Measurements from ENCODE around the gene ATXN2.
A peak's percentile ranks its signal among the peaks of the same experiment; 100 is the strongest.
"Not testable (repeated sequence)": the region's sequence is repeated elsewhere in the genome, so short reads cannot be mapped to it uniquely, and the experiment has no call there.

Gene ATXN2

DNA sequence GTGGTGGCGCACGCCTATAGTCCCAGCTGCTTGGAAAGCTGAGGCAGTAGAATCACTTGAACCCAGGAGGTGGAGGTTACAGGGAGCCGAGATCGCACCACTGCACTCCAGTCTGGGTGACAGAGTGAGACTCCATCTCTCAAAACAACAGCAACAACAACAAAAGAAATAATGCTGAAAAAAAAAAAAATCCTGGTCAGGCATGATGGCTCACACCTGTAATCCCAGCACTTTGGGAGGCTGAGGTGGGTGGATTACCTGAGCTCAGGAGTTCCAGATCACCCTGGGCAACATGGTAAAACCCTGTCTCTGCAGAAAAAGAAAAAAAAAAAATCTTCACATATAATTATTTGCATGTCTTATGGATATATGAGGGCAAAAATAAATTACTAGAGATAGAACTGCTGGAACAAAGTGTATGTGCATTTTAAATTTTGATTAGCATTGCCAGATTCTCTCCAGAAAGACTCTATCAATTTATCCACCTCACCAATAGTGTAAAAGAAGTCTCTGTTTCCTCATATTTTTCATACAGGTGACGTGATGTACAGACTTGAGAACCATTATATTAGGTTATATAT is 75.4 kb downstream of the ATXN2 start:
- TF ChIP-seq, protein P1, sequence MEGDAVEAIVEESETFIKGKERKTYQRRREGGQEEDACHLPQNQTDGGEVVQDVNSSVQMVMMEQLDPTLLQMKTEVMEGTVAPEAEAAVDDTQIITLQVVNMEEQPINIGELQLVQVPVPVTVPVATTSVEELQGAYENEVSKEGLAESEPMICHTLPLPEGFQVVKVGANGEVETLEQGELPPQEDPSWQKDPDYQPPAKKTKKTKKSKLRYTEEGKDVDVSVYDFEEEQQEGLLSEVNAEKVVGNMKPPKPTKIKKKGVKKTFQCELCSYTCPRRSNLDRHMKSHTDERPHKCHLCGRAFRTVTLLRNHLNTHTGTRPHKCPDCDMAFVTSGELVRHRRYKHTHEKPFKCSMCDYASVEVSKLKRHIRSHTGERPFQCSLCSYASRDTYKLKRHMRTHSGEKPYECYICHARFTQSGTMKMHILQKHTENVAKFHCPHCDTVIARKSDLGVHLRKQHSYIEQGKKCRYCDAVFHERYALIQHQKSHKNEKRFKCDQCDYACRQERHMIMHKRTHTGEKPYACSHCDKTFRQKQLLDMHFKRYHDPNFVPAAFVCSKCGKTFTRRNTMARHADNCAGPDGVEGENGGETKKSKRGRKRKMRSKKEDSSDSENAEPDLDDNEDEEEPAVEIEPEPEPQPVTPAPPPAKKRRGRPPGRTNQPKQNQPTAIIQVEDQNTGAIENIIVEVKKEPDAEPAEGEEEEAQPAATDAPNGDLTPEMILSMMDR (IDR thresholded peaks at IDR 0.05; ENCODE audit: low read depth, low read length), result no peak
- H3K27me3 ChIP-seq (ENCODE audit: insufficient read depth, low read depth, severe bottlenecking), result no peaks in the 10 kb centered on the region
- H3K27ac ChIP-seq, result no peak overlapping the region
- H3K9me3 ChIP-seq (ENCODE audit: severe bottlenecking), result no peaks in the 10 kb centered on the region
- no peak overlapping the region for H3K4me3 ChIP-seq (ENCODE audit: low read depth, low read length)
- H3K36me3 ChIP-seq, result peaks cover 65% of the 10 kb centered on the region
- DNase-seq, result no peak

DNA sequence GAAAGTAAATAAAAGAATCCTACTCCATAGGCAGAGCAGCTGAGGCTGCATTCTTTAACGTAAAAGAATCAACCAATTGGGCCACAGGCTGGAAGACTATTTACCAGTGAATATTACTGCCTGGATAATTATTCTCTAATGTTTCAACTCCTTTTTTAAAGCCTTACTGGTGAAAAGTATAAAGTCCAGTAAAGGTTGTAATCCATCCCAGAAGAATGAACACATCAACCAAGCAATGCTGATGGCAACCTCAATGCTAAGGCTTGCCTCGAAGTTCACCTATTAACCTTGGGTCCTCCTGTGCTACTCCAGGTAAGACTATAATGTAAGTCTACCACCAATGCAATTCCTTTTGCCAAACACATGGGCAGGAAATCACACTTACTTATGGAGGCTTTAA is 77.3 kb downstream of the ATXN2 start:
- Histone ChIP-seq H3K9me3 (ENCODE audit: severe bottlenecking) (no peaks in the 10 kb centered on the region), H3K36me3 (peaks cover 67% of the 10 kb centered on the region), H3K4me3 (ENCODE audit: low read depth, low read length) (no peak overlapping the region), H3K27ac (no peak overlapping the region), H3K27me3 (ENCODE audit: insufficient read depth, low read depth, severe bottlenecking) (no peaks in the 10 kb centered on the region)
- no peak for DNase-seq
- TF ChIP-seq, protein P1 (IDR thresholded peaks at IDR 0.05; ENCODE audit: low read depth, low read length), result no peak

DNA sequence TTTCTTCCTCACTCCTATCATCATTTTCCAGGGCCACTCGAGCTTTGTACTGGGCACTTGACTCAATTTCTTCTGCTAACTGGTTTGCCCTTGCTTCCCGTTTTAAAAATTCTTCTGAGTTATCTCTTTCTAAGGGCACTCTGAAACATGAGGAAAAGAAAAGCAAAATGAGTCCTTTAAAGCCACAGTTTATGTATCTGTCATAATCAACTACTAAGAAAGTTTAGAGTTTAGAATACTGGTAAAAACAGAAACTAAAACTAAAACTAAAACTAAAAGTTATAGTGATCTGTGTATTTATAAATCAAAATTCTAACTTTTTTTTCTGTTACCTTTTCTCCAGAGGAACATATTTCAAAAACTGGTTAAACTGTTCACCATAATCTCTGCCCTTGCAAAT is 79.2 kb downstream of the ATXN2 start:
- DNase-seq, result no peak
- Histone ChIP-seq H3K9me3 (ENCODE audit: severe bottlenecking) (no peaks in the 10 kb centered on the region), H3K27ac (no peak overlapping the region), H3K36me3 (peaks cover 71% of the 10 kb centered on the region), H3K4me3 (ENCODE audit: low read depth, low read length) (no peak overlapping the region), H3K27me3 (ENCODE audit: insufficient read depth, low read depth, severe bottlenecking) (no peaks in the 10 kb centered on the region)
- TF ChIP-seq, protein P1 (IDR thresholded peaks at IDR 0.05; ENCODE audit: low read depth, low read length), result no peak

DNA sequence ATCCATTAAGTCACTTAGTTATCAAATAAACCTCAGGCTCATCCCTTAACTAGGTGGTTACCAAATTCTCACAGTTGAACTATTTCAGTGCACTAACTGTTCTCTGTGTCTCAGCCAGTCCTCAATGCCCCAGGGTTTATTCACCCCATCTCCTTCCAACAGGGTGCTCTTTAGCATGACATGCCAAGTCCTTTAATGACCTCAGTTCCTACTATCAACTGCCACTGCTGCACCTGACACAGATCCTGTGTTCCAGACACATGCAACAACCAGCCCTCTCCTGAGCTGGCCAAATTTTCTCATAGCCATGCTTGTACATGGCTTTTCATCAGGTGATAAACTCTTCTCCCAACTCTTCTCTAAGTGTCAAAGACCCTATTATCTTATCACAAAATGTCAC is 80.0 kb downstream of the ATXN2 start:
- Histone ChIP-seq H3K27ac (no peak overlapping the region), H3K27me3 (ENCODE audit: insufficient read depth, low read depth, severe bottlenecking) (no peaks in the 10 kb centered on the region)

DNA sequence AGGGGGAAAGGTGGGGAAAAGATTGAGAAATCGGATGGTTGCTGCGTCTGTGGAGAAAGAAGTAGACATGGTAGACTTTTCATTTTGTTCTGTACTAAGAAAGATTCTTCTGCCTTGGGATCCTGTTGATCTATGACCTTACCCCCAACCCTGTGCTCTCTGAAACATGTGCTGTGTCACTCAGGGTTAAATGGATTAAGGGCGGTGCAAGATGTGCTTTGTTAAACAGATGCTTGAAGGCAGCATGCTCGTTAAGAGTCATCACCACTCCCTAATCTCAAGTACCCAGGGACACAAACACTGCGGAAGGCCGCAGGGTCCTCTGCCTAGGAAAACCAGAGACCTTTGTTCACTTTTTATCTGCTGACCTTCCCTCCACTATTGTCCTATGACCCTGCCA is 91.4 kb downstream of the ATXN2 start:
- H3K9me3 ChIP-seq (ENCODE audit: severe bottlenecking); H3K4me3 ChIP-seq (ENCODE audit: low read depth, low read length); DNase-seq; H3K27me3 ChIP-seq (ENCODE audit: insufficient read depth, low read depth, severe bottlenecking): not testable (repeated sequence)
- Histone ChIP-seq H3K36me3 (peaks cover 46% of the 10 kb centered on the region), H3K27ac (peak overlapping the region; percentile 78)

More for the DNA sequence above, 80.0 kb downstream of the ATXN2 start:
- H3K4me3 ChIP-seq (ENCODE audit: low read depth, low read length), result no peak overlapping the region
- peaks cover 68% of the 10 kb centered on the region for H3K36me3 ChIP-seq
- H3K9me3 ChIP-seq (ENCODE audit: severe bottlenecking), result no peaks in the 10 kb centered on the region
- DNase-seq, result no peak
- TF ChIP-seq, protein P1 (IDR thresholded peaks at IDR 0.05; ENCODE audit: low read depth, low read length), result no peak

DNA sequence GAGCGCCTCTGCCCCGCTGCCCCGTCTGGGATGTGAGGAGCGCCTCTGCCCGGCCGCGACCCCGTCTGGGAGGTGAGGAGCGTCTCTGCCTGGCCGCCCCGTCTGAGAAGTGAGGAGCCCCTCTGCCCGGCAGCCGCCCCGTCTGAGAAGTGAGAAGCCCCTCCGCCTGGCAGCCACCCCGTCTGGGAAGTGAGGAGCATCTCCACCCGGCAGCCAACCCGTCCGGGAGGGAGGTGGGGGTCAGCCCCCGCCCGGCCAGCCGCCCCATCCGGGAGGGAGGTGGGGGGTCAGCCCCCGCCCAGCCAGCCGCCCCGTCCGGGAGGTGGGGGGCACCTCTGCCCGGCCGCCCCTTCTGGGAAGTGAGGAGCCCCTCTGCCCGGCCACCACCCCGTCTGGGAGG is 91.9 kb downstream of the ATXN2 start:
- H3K36me3 ChIP-seq, result peaks cover 43% of the 10 kb centered on the region
- H3K27ac ChIP-seq, result peak overlapping the region; percentile 78
- not testable (repeated sequence) for H3K4me3 ChIP-seq (ENCODE audit: low read depth, low read length); H3K9me3 ChIP-seq (ENCODE audit: severe bottlenecking); H3K27me3 ChIP-seq (ENCODE audit: insufficient read depth, low read depth, severe bottlenecking); DNase-seq

DNA sequence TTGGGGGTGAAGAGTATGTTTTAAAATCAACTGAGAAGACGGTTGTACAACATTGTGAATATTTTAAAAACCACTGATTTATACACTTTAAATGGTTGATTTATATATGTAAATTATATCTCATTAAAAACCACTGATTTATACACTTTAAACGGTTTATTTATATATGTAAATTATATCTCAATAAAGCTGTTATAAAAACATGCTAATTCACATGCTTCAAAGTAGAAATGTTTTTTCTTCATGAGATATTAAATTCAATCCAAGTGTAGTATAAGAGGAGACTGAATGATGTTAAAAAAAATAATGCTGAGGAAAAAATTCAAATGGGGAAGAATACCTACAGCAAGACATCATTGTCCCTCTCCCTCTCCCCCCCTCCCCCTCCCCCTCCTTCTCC is 92.9 kb downstream of the ATXN2 start:
- TF ChIP-seq, protein P1 (IDR thresholded peaks at IDR 0.05; ENCODE audit: low read depth, low read length), result no peak
- Histone ChIP-seq H3K9me3 (ENCODE audit: severe bottlenecking) (no peaks in the 10 kb centered on the region), H3K27me3 (ENCODE audit: insufficient read depth, low read depth, severe bottlenecking) (no peaks in the 10 kb centered on the region), H3K27ac (no peak overlapping the region), H3K36me3 (peaks cover 38% of the 10 kb centered on the region), H3K4me3 (ENCODE audit: low read depth, low read length) (no peak overlapping the region)
- no peak for DNase-seq
